ENCODE results near the gene GNG7.
"Not testable (repeated sequence)": the region's sequence is repeated elsewhere in the genome, so short reads cannot be mapped to it uniquely, and the experiment has no call there.

Gene GNG7

GRCh38 chr19:2484178-2484937, 218.1 kb downstream of the GNG7 start:
- DNase-seq (ENCODE audit: low read depth, low spot score) = no peak

- DNase-seq (ENCODE audit: low read depth, low spot score) = no peak
Observed at GRCh38 chr19:2483484-2484151, 218.9 kb downstream of the GNG7 start.

- no peak for DNase-seq (ENCODE audit: low read depth, low spot score)
Observed at GRCh38 chr19:2483084-2483483, 219.4 kb downstream of the GNG7 start.

- no peak for DNase-seq (ENCODE audit: low read depth, low spot score)
Observed at GRCh38 chr19:2482354-2483038, 220.0 kb downstream of the GNG7 start.

GRCh38 chr19:2481466-2481865, 221.0 kb downstream of the GNG7 start:
- no peak for DNase-seq (ENCODE audit: low read depth, low spot score)

- DNase-seq (ENCODE audit: low read depth, low spot score) = no peak
Observed at GRCh38 chr19:2479556-2480194, 222.8 kb downstream of the GNG7 start.

GRCh38 chr19:2478756-2479555, 223.5 kb downstream of the GNG7 start:
- no peak for DNase-seq (ENCODE audit: low read depth, low spot score)

GRCh38 chr19:2478278-2478755, 224.2 kb downstream of the GNG7 start:
- peak; percentile 74 for DNase-seq (ENCODE audit: low read depth, low spot score)

- DNase-seq (ENCODE audit: low read depth, low spot score) = no peak
Observed at GRCh38 chr19:2477732-2478191, 224.7 kb downstream of the GNG7 start.

GRCh38 chr19:2477141-2477710, 225.3 kb downstream of the GNG7 start:
- no peak for DNase-seq (ENCODE audit: low read depth, low spot score)

GRCh38 chr19:2476451-2477140, 225.9 kb downstream of the GNG7 start:
- peak; percentile 78 for DNase-seq (ENCODE audit: low read depth, low spot score)

GRCh38 chr19:2475702-2476450, 226.6 kb downstream of the GNG7 start, which contains the start of gene GADD45B:
TSS of gene GADD45B (plus strand) at chr19:2476127. CDS start at chr19:2476359, 232 bp downstream.
- peak; percentile 98 for DNase-seq (ENCODE audit: low read depth, low spot score)

GRCh38 chr19:2475018-2475701, 227.3 kb downstream of the GNG7 start:
- no peak for DNase-seq (ENCODE audit: low read depth, low spot score)

GRCh38 chr19:2474232-2475017, 228.1 kb downstream of the GNG7 start:
- peak; percentile 73 for DNase-seq (ENCODE audit: low read depth, low spot score)

- not testable (repeated sequence) for DNase-seq (ENCODE audit: low read depth, low spot score)
Observed at GRCh38 chr19:2469915-2470200, 232.6 kb downstream of the GNG7 start.

- no peak for DNase-seq (ENCODE audit: low read depth, low spot score)
Observed at GRCh38 chr19:2469102-2469914, 233.2 kb downstream of the GNG7 start.

- no peak for DNase-seq (ENCODE audit: low read depth, low spot score)
Observed at GRCh38 chr19:2468596-2468995, 233.9 kb downstream of the GNG7 start.

Measured in brain pericyte (primary cell).